Stimulated activated CD4-positive, alpha-beta T cell treated with anti-CD3 and anti-CD28 coated beads, Interleukin-4, amount 100 ng/mL, for 4 hours (primary cell): ENCODE measurements around the gene KCNH4.
"Not testable (repeated sequence)": the region's sequence is repeated elsewhere in the genome, so short reads cannot be mapped to it uniquely, and the experiment has no call there.

Experiments used
- DNase-seq, 2 experiments: peaks; one replicate each; pipeline ENCODE4 v3.0.0-alpha.2; 2020

Gene KCNH4

DNA sequence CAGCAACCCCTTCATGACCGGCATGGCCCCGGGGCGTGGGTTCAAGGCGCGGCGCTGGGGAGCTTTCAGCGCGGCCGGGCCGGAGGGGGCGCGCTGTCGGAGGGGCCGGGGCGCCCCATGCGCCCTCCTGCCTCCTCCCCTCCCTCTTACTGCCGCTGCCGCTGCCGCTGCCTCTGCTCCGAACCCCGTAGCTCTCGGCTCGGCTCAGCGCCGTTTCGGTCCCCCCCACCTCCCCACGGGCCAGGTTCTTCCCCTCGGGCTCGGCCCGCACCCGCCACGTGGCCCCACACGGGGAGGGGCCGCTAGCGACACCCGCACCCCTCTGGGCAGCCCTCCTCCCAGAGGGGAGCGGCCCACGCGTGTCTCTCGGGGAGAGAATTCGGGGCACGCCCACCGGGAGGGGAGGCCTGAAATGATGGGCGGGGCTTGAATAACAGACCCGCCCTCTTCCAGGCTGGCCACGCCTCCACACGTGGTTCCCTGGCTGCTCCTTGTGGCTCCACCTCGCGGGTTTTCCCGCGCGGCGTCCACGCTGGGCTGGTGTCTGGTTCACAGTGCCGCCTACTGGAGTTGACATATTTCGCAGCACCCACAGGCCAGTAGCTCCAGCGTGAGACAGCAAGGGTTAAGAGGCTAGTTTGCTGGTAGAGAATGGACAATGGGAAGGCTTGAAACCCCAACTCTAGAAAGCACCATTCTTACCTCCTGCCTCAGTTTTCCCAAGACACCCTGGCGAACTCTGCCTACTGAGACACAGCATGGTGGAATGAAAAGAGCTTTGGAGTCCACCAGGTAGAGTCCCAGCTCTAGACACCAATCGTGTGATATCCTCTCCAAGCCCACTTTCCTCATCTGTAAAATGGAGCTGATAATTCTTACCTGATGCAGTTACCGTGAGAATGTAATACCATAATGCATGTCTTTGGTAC lies at the start of gene KCNH4:
Gene KCNH4, minus strand, starts transcription at position 221 of the 929 bp plus-strand sequence. Its CDS starts 197 bp downstream, at position 24.
- DNase-seq, result peak; percentile 86 to 93

DNA sequence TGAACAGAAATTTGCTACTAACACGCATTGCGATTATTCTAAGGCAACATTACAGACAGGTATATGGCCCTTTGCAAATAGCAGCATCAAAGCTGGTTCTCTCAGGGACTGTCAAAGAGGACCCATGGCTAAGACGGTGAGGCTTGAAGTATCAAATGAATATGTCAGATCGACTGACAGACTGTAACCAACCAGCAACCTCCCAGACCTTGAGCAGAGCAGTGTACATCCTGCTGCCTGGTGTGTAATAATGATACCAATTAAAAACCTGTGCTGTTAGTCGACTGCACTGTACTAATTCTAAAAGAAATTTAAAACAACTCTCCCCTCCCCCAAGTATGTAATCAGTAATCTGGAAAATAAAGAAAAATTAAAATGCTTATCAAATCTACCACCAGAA lies 49.3 kb upstream of the KCNH4 start:
- DNase-seq, result no peak

DNA sequence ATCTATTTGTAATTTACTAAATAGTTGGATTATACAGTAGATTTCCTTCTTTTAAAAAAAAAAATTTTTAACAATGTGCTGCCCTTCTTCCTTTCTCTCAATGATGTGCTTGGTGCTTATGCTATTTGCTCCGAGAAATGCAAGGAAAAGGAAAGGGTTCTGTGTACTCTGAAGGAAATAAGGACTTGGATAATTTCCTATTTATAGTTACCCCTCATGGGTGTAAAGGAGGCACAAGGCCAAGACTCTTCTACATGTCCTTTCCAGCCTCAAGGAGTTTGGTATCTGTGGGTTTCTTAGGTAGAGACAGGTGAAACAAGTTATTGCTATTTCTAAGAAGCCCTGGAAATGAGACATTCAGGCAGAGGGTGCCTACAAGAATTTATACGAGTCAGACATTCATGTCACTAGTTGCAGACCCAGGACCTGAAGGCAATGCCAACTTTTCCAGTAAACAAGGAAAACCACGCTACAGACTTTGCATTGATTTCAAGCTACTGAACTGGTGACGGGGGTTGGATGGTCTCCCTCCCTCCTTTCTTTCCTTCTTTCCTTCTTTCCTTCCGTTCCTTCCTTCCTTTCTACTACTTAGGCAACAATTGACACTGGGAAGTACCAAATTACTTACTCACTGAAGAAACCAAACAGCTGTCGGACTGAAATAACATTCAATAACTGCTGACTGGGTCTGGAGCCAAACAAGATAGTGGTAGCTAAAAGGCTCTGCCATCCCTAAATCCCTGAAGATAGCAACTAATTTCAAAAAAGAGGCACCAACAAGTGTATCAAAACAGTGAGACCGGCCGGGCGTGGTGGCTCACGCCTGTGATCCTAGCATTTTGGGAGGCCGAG lies 47.1 kb upstream of the KCNH4 start:
- DNase-seq, result no peak

DNA sequence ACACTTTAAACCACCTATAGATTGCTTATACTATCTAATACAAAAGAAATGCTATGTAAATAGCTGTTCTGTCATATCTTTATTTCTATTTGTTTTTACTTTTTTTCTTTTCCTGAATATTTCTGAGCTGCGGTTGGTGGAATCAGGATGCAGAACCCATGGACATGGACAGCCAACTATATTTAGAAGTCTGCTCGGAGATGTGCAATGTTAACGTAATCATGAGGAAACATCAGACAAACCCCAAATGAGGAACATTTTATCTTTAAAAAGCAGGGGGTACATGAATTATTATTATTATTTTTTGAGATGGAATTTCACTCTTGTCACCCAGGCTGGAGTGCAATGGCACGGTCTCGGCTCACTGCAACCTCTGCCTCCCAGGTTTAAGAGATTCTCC lies 44.7 kb upstream of the KCNH4 start:
- no peak for DNase-seq

DNA sequence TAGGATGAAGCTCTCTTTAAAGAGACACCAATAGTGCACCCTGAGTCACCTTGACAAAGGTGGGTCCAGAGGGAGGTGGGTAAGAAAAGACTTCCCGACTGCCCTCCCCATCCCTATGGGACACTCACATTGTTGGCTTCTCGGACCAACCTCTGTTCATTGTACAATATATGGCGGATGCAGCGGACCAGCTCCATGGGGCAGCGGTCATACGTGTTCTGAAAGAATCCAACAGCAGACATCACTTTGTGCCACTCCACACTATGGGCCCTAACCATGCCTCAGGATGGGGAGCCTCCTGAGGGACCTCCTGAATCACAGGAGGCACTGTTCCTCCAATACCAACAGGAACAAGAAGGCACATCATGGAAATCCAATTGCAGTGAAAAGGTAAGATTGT lies 43.7 kb upstream of the KCNH4 start:
- DNase-seq, result no peak

DNA sequence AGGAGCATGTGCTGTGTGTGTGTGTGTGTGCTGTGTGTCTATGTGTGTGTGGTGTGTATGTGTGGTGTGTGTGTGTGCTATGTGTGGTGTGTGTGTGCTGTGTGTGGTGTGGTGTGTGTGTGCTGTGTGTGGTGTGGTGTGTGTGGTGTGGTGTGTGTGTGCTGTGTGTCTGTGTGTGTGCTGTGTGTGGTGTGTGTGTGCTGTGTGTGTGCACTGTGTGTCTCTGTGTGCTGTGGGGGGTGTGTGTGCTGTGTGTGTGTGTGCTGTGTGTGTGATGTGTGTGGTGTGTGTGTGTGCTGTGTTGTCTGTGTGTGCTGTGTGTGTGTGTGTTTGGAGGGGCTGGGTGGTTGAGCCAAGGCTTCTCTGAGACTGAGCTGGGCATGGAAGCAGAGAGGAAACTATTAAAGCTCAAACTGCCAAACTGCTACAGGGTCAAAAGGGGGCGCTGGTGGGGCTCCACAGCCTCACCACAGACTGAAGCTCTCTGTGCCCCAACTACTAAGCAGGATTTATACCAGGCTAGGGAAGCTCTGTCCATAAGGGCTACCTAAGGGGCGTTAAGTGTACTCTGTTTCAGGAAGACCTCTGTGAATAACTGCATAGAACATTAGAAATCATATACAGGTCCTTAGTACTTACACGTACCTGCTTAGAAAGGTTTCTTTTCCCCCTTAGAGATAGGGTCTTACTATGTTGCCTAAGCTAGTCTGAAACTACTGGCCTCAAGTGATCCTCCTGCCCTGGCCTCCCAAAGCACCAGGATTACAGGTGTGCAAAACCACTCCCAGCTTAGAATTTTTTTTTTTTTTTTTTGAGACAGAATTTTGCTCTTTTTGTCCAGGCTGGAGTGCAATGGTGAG lies 41.2 kb upstream of the KCNH4 start:
- DNase-seq, result peak; percentile 48 to 53

DNA sequence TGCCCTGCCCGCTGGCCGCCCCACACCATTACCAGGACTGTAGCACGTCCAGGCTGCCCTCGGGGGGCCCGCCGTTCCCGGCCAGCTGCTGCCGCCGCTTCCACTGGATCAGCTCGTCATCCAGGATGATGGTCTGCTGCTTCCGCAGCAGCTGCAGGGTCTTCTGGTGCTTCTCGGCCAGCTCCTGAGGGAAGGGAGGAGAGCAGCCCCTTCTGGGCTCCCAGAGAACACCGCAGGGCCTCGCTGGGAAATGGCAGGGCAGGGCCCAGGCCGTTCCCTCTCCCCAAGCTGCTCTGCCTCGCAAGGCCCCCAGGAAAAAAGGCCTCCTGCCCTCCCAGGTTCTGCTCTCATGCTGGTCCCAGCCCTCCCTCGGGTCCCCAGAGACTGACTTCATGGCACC lies 38.3 kb upstream of the KCNH4 start:
- not testable (repeated sequence) for DNase-seq

DNA sequence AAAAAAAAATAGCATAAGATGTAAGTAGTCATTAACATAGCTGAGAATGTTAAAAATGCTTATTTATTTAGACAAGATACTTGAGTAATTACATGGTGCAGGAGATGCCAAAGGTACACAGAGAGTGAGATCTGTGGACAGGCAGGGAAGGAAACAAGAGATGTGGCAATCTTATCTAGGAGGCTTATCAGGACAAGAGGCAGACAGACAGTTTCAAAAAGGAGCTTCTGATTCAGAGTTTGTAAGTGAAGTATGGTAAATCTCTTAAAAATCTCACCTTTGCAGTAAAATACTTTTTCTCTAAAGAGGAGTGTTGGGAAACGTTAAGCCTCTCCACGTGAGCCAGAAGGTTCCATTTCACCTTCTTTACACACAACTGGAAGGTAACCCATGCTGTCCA lies 33.2 kb upstream of the KCNH4 start:
- no peak for DNase-seq

DNA sequence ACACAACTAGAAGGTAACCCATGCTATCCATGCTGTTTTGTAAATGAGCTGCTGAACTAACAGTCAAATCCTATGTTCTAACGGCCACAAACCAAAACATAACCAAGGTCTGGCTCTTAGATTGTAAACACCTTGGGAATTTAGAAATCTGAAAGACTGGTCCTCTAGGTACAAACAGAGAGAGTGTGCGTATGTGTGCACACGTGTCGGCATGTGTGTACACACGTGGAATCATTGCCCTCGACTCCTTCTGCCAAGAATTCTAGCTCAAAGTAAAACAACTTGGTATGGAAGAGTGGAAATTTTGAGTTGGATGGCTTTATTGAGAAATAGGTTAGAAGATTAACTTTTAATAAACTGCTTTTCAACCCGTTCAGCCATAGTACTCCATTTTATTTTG lies 31.4 kb upstream of the KCNH4 start:
- DNase-seq, result no peak

DNA sequence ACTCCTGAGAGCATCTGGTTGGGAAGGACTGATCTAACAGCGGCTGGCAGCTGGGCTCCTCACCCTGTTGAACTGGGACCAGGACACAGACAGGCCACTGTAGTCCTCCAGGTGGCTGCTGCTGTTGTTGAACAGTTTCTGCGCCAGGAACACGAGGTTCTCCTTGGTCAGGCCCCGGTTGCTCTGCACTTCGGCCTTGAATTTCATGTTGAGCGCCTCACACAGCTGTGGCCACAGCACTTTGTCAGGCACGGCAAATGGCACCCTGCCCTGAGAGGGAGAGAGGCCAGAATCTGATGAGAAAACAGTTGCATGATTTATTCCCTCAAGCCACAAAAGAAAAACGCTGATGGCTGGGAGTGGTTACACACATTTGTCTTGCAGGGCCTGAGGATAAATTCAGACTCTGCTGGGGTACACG lies 31.0 kb upstream of the KCNH4 start:
- DNase-seq, result not testable (repeated sequence)

DNA sequence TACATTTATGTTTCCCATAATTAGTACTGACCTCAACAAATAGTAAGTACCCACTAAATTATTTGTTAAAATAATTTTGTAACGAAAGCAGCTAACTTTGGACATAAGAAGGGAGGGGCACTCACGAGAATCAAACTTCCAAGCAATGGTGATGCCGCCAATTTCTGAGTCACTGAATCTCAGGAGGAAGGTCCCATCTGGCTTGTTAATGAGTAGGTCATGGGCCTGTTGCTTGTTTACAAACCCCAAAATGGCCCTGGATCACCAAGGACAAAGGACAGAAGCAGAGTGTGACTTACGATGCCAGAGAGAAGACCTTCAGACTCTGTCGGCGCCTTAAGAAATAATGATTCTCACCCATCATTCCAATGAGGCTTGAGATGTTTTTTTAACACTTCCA lies 29.1 kb upstream of the KCNH4 start:
- no peak for DNase-seq

DNA sequence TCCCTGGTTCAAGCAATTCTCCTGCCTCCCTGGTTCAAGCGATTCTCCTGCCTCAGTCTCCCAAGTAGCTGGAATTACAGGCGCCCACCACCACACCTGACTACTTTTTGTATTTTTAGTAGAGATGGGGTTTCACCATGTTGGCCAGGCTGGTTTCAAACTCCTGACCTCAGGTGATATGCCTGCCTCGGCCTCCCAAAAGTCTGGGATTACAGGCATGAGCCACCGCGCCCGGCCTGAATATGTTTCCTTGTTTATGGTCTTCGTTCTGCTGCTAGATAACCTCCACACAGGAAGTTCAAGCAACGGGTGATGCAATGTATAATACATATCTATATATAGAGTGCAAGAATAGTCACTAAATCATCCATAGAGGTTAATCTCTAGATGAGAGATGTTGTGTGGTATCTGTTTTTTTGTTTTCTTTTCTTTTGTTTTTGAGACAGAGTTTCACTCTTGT lies 25.2 kb upstream of the KCNH4 start:
- DNase-seq, result not testable (repeated sequence)

DNA sequence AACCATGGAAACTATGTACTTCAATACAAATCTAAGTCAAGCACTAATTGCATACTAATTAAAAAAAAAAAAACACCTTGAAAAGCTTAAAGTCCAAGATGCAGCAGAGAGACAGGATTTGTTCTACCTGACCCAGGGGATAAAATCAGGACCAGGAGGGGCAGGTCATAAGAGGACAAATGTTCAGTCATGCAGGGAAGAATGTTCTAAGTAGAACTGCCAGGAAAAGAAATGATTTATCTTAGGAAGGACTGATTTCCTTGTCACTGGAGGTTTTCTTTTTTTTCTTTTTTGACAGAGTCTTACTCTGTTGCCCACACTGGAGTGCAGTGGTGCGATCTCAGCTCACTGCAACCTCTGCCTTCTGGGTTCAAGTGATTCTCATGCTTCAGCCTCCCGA lies 22.4 kb upstream of the KCNH4 start:
- DNase-seq, result no peak

DNA sequence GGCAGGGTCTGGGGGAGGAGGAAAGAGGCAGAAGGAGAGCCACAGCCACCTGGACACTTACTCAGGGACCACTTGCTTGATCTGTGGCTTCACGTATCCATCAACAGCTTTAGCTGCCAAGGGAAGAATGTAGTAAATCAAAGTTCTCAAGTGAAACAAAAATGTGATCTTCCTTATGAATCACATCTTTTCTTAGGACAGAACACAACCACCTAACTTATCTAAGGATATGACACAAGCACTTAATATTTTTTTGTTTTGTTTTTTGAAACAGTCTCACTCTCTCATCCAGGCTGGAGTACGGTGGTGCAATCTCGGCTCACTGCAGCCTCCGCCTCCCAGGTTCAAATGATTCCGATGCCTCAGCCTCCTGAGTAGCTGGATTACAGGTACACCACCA lies 21.8 kb upstream of the KCNH4 start:
- DNase-seq, result no peak

DNA sequence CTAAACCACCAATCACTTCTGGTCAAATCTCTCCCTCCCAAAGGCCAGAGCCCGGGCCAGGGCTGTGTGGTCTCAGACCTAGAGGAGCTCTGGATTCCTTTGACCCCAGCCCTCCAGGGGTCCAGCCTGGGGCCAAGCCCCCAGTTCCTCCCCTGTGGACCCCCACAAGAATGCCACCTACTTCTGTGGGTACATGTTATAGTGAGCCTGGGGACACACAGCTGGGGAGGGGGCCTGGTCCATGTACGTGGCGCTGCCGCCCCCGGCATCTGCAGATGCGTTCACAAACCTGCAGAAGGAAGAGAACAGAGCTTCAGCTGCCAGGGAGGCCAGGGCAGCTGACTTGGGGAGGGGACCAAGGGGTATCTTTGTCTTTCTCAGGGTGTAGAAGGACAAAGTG lies 21.2 kb upstream of the KCNH4 start:
- DNase-seq, result no peak

DNA sequence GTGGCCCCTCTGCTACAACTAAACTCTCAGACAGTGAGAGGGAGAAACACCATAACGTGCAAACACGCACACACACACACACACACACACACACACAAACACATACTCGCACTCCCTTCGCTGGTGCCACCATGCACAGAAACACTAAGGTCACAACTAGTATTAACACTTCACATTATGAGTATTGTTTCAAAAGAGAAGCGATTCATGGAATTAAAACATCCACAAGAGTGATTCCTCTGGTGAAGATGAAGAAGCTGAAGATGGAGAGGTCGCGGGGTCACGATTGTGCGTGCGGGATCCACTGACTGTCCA lies 20.5 kb upstream of the KCNH4 start:
- no peak for DNase-seq

DNA sequence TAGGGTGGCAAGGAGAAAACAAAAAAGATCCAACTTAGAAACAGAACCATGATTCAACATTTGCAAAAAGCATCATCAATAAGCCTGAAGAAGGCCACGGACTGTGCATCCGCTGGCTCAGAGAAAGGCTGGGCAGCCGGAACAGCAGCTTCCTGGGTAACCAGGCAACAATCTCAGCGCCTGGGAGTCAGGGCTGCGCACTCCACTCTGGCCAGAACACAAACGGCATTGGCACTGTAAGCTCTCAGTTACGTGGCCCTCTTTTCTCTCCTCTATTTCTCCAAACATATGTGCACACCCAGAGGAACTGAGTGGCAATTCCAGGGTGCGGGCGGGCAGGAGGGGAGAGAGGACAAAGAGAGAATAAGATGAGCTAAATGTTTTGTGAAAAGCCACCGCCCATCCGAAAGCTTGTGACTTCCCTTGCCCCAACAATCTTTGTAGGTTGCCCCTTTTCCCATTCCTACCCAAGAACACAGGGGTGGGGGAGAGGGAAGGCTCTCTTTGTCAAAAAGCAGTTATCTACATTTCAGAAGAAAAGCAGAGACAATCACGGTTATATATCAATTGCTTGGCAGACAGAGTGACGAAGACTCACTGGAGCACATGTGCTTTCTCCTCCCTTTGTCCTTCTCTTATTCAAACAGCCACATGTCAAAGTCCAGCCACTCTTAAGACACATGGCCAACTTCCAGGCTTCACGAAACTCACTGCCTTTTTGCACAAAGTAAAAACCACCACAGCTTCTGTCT lies 19.9 kb upstream of the KCNH4 start:
- no peak for DNase-seq

DNA sequence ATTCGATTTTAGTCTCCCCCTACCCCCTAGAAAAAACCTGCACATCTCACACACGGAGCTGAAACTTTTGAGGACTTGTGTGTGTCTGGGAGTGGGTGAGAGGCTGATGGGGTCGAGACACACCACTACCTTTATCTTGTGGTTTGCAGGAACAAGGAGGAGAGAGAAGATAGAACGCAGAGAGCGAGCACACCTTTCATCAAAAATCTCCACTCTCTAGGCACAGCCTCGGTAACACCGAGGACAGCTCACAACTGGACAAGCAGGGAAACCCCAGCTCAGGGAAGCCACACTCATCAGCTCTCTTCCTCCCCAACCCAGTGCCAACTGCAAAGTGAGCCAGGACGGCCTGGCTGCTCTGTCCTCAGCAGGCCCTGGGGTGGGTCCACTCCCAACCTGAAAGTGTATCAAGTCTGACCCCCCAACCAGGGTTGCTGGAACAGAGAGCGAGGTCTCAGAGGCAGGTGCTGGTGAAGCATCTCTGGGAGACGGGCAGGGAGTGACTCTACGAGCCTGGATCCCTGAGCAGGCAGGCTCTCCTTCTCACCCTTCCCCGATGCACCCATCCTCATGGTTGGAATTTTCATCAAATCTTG lies 18.6 kb upstream of the KCNH4 start:
- no peak for DNase-seq

DNA sequence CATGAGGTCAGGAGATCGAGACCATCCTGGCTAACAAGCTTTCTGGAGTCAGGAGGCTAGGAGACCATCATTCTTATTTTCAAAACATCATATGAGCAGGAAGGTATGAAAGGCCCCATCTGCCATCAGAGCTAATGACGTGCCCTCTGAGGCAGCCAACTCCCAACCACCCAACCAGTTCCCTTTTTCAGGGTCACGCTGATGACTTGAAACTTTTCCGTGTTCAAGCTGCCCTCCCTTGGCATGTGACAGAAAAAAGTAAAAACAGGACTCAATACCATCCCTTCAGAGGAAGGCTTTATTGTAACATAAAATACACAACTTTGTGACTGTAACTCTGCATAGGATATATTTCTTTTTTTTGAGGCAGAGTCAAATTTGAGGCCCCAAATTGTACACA lies 18.0 kb upstream of the KCNH4 start:
- DNase-seq, result no peak

DNA sequence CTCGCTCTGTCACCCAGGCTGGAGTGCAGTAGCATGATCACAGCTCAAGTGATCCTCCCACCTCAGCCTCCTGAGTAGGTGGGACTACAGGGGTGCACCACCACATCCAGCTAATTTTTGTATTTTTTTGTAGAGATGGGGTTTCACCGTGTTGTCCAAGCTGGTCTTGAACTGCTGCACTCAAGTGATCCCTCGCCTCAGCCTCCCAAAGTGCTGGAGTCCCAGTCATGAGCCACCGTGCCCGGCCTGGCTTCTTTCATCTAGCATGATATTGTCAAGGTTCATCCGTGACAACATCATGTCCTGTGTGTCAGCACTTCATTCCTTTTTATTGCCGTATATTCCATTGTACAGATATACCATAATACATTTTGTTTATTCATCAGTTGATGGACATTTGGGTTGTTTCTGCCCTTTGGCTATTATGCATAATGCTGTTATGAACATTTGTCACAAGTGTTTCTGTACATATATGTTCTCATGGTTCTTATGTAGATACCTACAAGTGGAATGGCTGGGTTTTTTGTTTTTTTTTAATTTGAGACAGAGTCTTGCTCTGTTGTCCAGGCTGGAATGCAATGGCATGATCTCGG lies 16.7 kb upstream of the KCNH4 start:
- DNase-seq, result no peak
